Measurements from ENCODE around the gene H6PD. TPM values are rescaled to one million over a fixed set of nuclear protein-coding genes. Genes with fewer than 3 reads are reported as not detected.

H6PD gene
- total and polyA plus RNA-seq, 2 donors from 2014 or later = 5.7 to 64.3 TPM

GRCh38 chr1:9312168-9312720, 77.7 kb downstream of the H6PD start:
- Histone ChIP-seq H3K27me3 (ENCODE audit: control insufficient read depth, insufficient read depth, low read length) (no peaks in the 10 kb centered on the region), H3K4me1 (ENCODE audit: control insufficient read depth in 2 of 3, insufficient read depth in 2 of 3, low read depth in 1 of 3, low read length in 3 of 3) (peaks cover 0 to 11% (median 0%) of the 10 kb centered on the region in 3 donors), H3K36me3 (ENCODE audit: control insufficient read depth in 2 of 3, insufficient read depth in 3 of 3, low read length in 3 of 3) (peaks cover 0 to 3% (median 0%) of the 10 kb centered on the region in 3 donors), H3K27ac (ENCODE audit: low read depth in 2 of 2, low read length in 2 of 2) (no peak overlapping the region), H3K4me3 (ENCODE audit: low read length in 3 of 3) (no peak overlapping the region), H3K9me3 (ENCODE audit: control insufficient read depth in 2 of 3, insufficient read depth in 1 of 3, low read length in 3 of 3) (no peaks in the 10 kb centered on the region), H3K9ac (ENCODE audit: low read length in 3 of 3) (no peak overlapping the region)
- DNase-seq (no peak), FAIRE-seq (no peak)
- TF ChIP-seq, protein P1, sequence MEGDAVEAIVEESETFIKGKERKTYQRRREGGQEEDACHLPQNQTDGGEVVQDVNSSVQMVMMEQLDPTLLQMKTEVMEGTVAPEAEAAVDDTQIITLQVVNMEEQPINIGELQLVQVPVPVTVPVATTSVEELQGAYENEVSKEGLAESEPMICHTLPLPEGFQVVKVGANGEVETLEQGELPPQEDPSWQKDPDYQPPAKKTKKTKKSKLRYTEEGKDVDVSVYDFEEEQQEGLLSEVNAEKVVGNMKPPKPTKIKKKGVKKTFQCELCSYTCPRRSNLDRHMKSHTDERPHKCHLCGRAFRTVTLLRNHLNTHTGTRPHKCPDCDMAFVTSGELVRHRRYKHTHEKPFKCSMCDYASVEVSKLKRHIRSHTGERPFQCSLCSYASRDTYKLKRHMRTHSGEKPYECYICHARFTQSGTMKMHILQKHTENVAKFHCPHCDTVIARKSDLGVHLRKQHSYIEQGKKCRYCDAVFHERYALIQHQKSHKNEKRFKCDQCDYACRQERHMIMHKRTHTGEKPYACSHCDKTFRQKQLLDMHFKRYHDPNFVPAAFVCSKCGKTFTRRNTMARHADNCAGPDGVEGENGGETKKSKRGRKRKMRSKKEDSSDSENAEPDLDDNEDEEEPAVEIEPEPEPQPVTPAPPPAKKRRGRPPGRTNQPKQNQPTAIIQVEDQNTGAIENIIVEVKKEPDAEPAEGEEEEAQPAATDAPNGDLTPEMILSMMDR (IDR thresholded peaks at IDR 0.05; ENCODE audit: borderline replicate concordance, extremely low read depth, insufficient read depth) = no peak
- intact Hi-C loops (cut with DNase I) = no loop called here

GRCh38 chr1:9313576-9313975, 79.0 kb downstream of the H6PD start:
- Histone ChIP-seq H3K27ac (ENCODE audit: low read depth in 2 of 2, low read length in 2 of 2) (no peak overlapping the region), H3K36me3 (ENCODE audit: control insufficient read depth in 2 of 3, insufficient read depth in 3 of 3, low read length in 3 of 3) (peaks cover 0 to 3% (median 0%) of the 10 kb centered on the region in 3 donors), H3K9ac (ENCODE audit: low read length in 3 of 3) (no peak overlapping the region), H3K27me3 (ENCODE audit: control insufficient read depth, insufficient read depth, low read length) (no peaks in the 10 kb centered on the region), H3K9me3 (ENCODE audit: control insufficient read depth in 2 of 3, insufficient read depth in 1 of 3, low read length in 3 of 3) (no peaks in the 10 kb centered on the region), H3K4me3 (ENCODE audit: low read length in 3 of 3) (no peak overlapping the region), H3K4me1 (ENCODE audit: control insufficient read depth in 2 of 3, insufficient read depth in 2 of 3, low read depth in 1 of 3, low read length in 3 of 3) (peaks cover 0 to 17% (median 0%) of the 10 kb centered on the region in 3 donors)
- intact Hi-C loops (cut with DNase I) = no loop called here
- DNase-seq (no peak), FAIRE-seq (no peak)
- TF ChIP-seq, protein P1 (IDR thresholded peaks at IDR 0.05; ENCODE audit: borderline replicate concordance, extremely low read depth, insufficient read depth) = no peak

GRCh38 chr1:9314111-9314510, 79.5 kb downstream of the H6PD start:
- Histone ChIP-seq H3K27ac (ENCODE audit: low read depth in 2 of 2, low read length in 2 of 2) (no peak overlapping the region), H3K9me3 (ENCODE audit: control insufficient read depth in 2 of 3, insufficient read depth in 1 of 3, low read length in 3 of 3) (no peaks in the 10 kb centered on the region), H3K4me3 (ENCODE audit: low read length in 3 of 3) (no peak overlapping the region), H3K27me3 (ENCODE audit: control insufficient read depth, insufficient read depth, low read length) (no peaks in the 10 kb centered on the region), H3K36me3 (ENCODE audit: control insufficient read depth in 2 of 3, insufficient read depth in 3 of 3, low read length in 3 of 3) (peaks cover 0 to 3% (median 0%) of the 10 kb centered on the region in 3 donors), H3K9ac (ENCODE audit: low read length in 3 of 3) (no peak overlapping the region), H3K4me1 (ENCODE audit: control insufficient read depth in 2 of 3, insufficient read depth in 2 of 3, low read depth in 1 of 3, low read length in 3 of 3) (peaks cover 0 to 17% (median 0%) of the 10 kb centered on the region in 3 donors)
- TF ChIP-seq, protein P1 (IDR thresholded peaks at IDR 0.05; ENCODE audit: borderline replicate concordance, extremely low read depth, insufficient read depth) = no peak
- DNase-seq = peak in 2 of 5 donors; percentile 55 to 68
- no peak for FAIRE-seq
- intact Hi-C loops (cut with DNase I) = no loop called here
